Ascending aorta (tissue), 2 donors: ENCODE data around the gene C16orf74. TPM values are rescaled to one million over a fixed set of nuclear protein-coding genes. Genes with fewer than 3 reads are reported as not detected.

ENCODE experiments used
- DNase-seq, 2 donors: peaks; one replicate each; pipeline ENCODE4 v3.0.0-alpha.2; 2019; ENCODE audit warnings: low spot score in 2 of 2
- H3K27ac ChIP-seq, 2 donors: fragments of 200-600 bp; sonication (generic); one replicate each; pipeline ENCODE4 v1.5.1; 2016 to 2017; ENCODE audit warnings: mild to moderate bottlenecking in 1 of 2
- H3K27me3 ChIP-seq: fragments of 200-600 bp; sonication (generic); one replicate; pipeline ENCODE4 v1.5.1; 2017
- H3K36me3 ChIP-seq, 2 donors: fragments of 200-600 bp; sonication (generic); one replicate each; pipeline ENCODE4 v1.5.1; 2016
- H3K4me1 ChIP-seq, 2 donors: fragments of 200-600 bp; sonication (generic); one replicate each; pipeline ENCODE4 v1.5.1; 2016 to 2017; ENCODE audit warnings: mild to moderate bottlenecking in 1 of 2
- H3K4me3 ChIP-seq, 2 donors: fragments of 200-600 bp; sonication (generic); one replicate each; pipeline ENCODE4 v1.5.1; 2016 to 2017; ENCODE audit warnings: mild to moderate bottlenecking in 1 of 2
- H3K9me3 ChIP-seq, 2 donors: fragments of 200-600 bp; sonication (generic); one replicate each; pipeline ENCODE4 v1.5.1; 2016
- intact Hi-C: fragments of 100-400 bp; cut with DNase I; formaldehyde crosslinking; loops from one replicate; pipeline ENCODE4 v1.15.1; 2023
- total RNA-seq: library from RNA; depleted of rRNA; stranded (reverse); fragments of >200 nt; gene quantifications from one replicate; pipeline ENCODE4 v1.1.0, GENCODE V29; 2016
- TF ChIP-seq, protein P1 (sequence below), 3 experiments: fragments of 200-600 bp in 2 of 3; fragments of 450-650 bp in 1 of 3; sonication (generic) in 2 of 3; IDR thresholded peaks; one replicate each; pipeline ENCODE4 v1.5.1; 2016 to 2019; ENCODE audit warnings: antibody characterized with exemption in 3 of 3, mild to moderate bottlenecking in 1 of 3, moderate library complexity in 1 of 3

C16orf74 gene
- total RNA-seq, 1 donor from 2014 or later = not detected

DNA sequence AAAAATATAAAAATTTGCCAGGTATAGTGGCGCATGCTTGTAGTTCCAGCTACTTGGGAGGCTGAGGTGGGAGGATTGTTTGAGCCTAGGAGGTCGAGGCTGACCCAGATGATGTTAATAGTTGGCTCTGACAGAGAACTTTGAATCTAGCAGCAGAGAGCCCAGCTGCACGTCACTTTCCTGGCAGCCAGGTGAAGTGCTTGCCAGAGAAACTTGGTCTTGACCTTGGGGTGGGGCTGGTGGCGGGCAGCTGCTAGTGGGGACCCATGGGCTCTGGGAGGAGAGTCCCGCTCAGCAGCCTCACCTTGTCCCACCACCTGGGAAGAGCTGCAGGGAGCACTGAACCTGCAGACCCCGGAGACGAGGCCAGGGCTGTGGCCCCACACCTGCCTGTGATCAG is 3.1 kb upstream of the C16orf74 start:
- TF ChIP-seq, protein P1, sequence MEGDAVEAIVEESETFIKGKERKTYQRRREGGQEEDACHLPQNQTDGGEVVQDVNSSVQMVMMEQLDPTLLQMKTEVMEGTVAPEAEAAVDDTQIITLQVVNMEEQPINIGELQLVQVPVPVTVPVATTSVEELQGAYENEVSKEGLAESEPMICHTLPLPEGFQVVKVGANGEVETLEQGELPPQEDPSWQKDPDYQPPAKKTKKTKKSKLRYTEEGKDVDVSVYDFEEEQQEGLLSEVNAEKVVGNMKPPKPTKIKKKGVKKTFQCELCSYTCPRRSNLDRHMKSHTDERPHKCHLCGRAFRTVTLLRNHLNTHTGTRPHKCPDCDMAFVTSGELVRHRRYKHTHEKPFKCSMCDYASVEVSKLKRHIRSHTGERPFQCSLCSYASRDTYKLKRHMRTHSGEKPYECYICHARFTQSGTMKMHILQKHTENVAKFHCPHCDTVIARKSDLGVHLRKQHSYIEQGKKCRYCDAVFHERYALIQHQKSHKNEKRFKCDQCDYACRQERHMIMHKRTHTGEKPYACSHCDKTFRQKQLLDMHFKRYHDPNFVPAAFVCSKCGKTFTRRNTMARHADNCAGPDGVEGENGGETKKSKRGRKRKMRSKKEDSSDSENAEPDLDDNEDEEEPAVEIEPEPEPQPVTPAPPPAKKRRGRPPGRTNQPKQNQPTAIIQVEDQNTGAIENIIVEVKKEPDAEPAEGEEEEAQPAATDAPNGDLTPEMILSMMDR (IDR thresholded peaks at IDR 0.05) = no peak
- no peaks in the 10 kb centered on the region for H3K36me3 ChIP-seq
- peaks cover 7% of the 10 kb centered on the region for H3K27me3 ChIP-seq
- DNase-seq = no peak
- H3K27ac ChIP-seq = no peak overlapping the region
- intact Hi-C loops = no loop called here
- H3K9me3 ChIP-seq = no peaks in the 10 kb centered on the region
- peaks cover 8 to 11% of the 10 kb centered on the region in 2 donors for H3K4me1 ChIP-seq
- H3K4me3 ChIP-seq = no peak overlapping the region

GRCh38 chr16:85753559-85753958 is 2.7 kb upstream of the C16orf74 start:
- Histone ChIP-seq H3K4me1 (peaks cover 8 to 11% of the 10 kb centered on the region in 2 donors), H3K4me3 (no peak overlapping the region), H3K36me3 (no peaks in the 10 kb centered on the region), H3K27ac (no peak overlapping the region), H3K9me3 (no peaks in the 10 kb centered on the region), H3K27me3 (peaks cover 7% of the 10 kb centered on the region)
- TF ChIP-seq, protein P1 (IDR thresholded peaks at IDR 0.05) = no peak
- no peak for DNase-seq
- intact Hi-C loops = no loop called here

DNA sequence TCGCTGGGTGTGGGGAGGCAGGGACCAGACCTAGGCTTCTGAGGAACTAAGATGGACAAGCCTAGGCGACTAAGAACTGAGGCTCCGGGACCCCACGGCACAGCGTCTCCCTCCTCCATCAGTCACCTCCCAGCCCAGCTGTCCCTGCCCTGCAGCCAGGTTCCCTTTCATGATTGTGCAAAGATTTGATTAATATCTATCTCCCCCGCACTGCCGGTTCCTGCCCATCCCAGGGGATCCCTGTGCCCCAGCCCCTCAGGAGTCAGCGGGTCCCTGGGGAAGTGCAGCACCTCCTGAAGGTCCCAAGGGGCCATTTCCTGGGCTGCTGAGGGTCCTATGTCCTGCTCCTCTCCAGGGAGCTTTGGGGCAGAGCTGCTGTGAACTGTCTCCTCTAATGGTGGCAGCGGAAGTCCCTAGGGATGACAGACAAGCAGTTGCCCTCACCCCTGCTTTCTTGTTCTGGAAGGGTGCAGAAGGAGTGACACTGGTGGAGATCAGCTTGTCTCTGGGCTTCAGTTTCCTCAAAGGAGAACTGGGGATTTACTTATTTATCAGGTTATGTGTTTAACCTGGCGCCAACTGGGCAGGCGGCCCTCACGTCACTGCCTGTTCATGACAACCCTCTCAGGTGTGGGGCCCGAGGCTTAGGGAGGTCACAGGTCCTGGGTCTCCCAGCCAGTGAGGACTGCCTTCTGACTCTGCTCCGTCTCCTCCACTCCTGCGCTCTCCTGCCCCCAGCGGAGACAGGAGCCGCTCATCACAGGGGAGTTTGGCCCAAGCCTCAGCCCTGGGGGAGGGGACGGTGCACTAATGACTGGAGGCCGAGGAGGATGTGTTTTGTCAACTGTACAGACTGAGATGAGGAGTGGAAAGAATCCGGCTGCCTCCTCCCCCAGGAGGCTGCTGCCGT is 1.9 kb upstream of the C16orf74 start:
- H3K36me3 ChIP-seq = no peaks in the 10 kb centered on the region
- no peak overlapping the region for H3K4me3 ChIP-seq
- intact Hi-C loops = no loop called here
- TF ChIP-seq, protein P1 (IDR thresholded peaks at IDR 0.05) = no peak
- no peak overlapping the region for H3K27ac ChIP-seq
- no peaks in the 10 kb centered on the region for H3K9me3 ChIP-seq
- H3K27me3 ChIP-seq = peaks cover 7% of the 10 kb centered on the region
- no peak for DNase-seq
- peaks cover 8 to 11% of the 10 kb centered on the region in 2 donors for H3K4me1 ChIP-seq

DNA sequence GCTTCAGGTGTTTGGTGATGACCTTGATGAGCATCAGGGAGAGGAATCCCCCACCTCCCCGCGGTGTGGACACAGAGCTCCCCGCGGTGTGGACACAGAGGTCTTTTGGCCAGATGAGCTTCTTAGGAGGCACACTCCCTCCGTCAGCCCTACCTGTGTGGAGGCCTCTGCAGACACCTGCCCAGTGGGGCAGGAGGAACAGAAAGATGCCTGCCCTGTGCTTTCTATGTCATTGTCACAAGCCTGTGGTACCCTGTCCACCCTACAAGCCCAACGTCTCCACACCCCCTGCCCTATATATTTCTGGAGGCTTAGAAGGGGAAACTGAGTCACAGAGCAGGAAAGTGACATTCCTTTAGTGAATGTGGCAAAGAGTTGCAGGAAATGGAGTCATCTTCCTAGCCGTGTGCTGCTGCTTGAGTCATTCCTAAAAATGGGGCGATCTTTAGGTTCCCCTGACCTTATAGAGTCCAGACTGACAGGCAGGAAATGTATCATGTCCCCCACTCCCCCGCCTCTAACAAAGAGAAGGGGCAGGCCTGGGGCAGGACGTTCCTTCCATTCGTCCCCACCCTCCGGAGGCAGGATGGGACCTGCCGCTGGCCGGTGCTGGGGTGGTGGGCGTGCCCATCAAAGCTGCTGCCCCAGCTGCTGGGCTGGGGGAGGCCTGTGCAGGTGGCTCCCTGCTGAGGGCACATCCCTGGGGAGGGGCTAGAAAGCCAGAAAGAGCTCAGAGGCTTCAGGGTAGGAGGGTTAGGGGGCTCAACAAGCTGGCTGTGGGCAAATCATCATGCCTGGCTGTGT is 1.0 kb upstream of the C16orf74 start:
- Histone ChIP-seq H3K27me3 (peaks cover 7% of the 10 kb centered on the region), H3K36me3 (no peaks in the 10 kb centered on the region), H3K4me3 (no peak overlapping the region), H3K4me1 (peaks cover 8 to 11% of the 10 kb centered on the region in 2 donors), H3K27ac (no peak overlapping the region), H3K9me3 (no peaks in the 10 kb centered on the region)
- intact Hi-C loops = no loop called here
- TF ChIP-seq, protein P1 (IDR thresholded peaks at IDR 0.05) = no peak
- DNase-seq = no peak

- Histone ChIP-seq H3K36me3 (no peaks in the 10 kb centered on the region), H3K9me3 (no peaks in the 10 kb centered on the region), H3K27ac (no peak overlapping the region), H3K4me3 (peak overlapping the region; percentile 60 to 76), H3K4me1 (peaks cover 8 to 11% of the 10 kb centered on the region in 2 donors), H3K27me3 (peaks cover 7% of the 10 kb centered on the region)
- DNase-seq = no peak
- intact Hi-C loops = no loop called here
- TF ChIP-seq, protein P1 (IDR thresholded peaks at IDR 0.05) = no peak
Measured at GRCh38 chr16:85750146-85750826, 610 bp downstream of the C16orf74 start.
